H1 (cell line): ENCODE data around the gene GRID1. TPM values are rescaled to one million over a fixed set of nuclear protein-coding genes. Genes with fewer than 3 reads are reported as not detected.

ENCODE experiments used
- CTCF ChIA-PET: fragments of 300-600 bp; sonication (Branson Sonifier 250); formaldehyde crosslinking; loops from one replicate; lab custom pipeline; 2021; ENCODE audit not compliant: partially characterized antibody; lab: Charles Lee
- POLR2A ChIA-PET: fragments of 300-600 bp; sonication (Branson Sonifier 250); formaldehyde crosslinking; loops from one replicate; lab custom pipeline; 2021; ENCODE audit warnings: inconsistent platforms; ENCODE audit not compliant: partially characterized antibody; lab: Charles Lee
- DNase-seq, 2 experiments: peaks; one replicate each; pipeline versions ENCODE4 v3.0.0 to v3.0.0-alpha.2; 2010 to 2022; ENCODE audit warnings: low spot score in 2 of 2, low read depth in 1 of 2, mixed read lengths in 1 of 2
- FAIRE-seq: peaks from 2 replicates; lab custom pipeline; 2011; peaks lifted over from hg19 to GRCh38; lab: Jason Lieb, UNC
- H2AFZ ChIP-seq: 2 replicates; pipeline ENCODE4 v1.8.1; 2012; ENCODE audit warnings: low read length, inconsistent platforms
- H2AK5ac ChIP-seq: 2 replicates; pipeline ENCODE4 v1.6.1; 2013; ENCODE audit warnings: low read depth, low read length
- H2BK120ac ChIP-seq: replicated peaks from 2 replicates; pipeline ENCODE3; 2013; ENCODE audit warnings: low read depth, low read length, inconsistent platforms
- H2BK12ac ChIP-seq: 2 replicates; pipeline ENCODE4 v1.6.1; 2013; ENCODE audit warnings: low read depth, low read length
- H2BK15ac ChIP-seq: 2 replicates; pipeline ENCODE4 v1.6.1; 2013; ENCODE audit warnings: low read length
- H2BK20ac ChIP-seq: 2 replicates; pipeline ENCODE4 v1.6.1; 2013; ENCODE audit warnings: low read length
- H2BK5ac ChIP-seq: 2 replicates; pipeline ENCODE4 v1.6.1; 2013; ENCODE audit warnings: low read depth, low read length
- H3K14ac ChIP-seq: 2 replicates; pipeline ENCODE4 v1.6.1; 2013; ENCODE audit warnings: inconsistent platforms; ENCODE audit not compliant: insufficient read length
- H3K18ac ChIP-seq: 2 replicates; pipeline ENCODE4 v1.6.1; 2013; ENCODE audit warnings: low read length; ENCODE audit errors: extremely low read depth
- H3K23ac ChIP-seq: 2 replicates; pipeline ENCODE4 v1.6.1; 2013; ENCODE audit warnings: inconsistent platforms; ENCODE audit not compliant: insufficient read length
- H3K23me2 ChIP-seq: 2 replicates; pipeline ENCODE4 v1.6.1; 2013; ENCODE audit warnings: low read depth, low read length
- H3K27ac ChIP-seq: 2 replicates; pipeline ENCODE4 v1.6.1; 2011; ENCODE audit warnings: low read depth, low read length, inconsistent platforms
- H3K27me3 ChIP-seq, 4 experiments: replicated peaks in 1 of 4; 1 replicate in 1 of 4; 2 replicates in 3 of 4; pipeline versions ENCODE4 v1.6.1 to v1.8.1; 2011 to 2013; ENCODE audit warnings: low read length in 3 of 4, mild to moderate bottlenecking in 3 of 4, inconsistent platforms in 2 of 4, mixed read lengths in 2 of 4, moderate library complexity in 1 of 4; ENCODE audit not compliant: control insufficient read depth in 3 of 4, insufficient read depth in 3 of 4; ENCODE audit errors: extremely low read depth in 1 of 4
- H3K36me3 ChIP-seq, 4 experiments: 2 replicates each; pipeline versions ENCODE4 v1.6.1 to v1.8.1; 2011 to 2013; ENCODE audit warnings: mild to moderate bottlenecking in 4 of 4, low read length in 3 of 4, moderate library complexity in 2 of 4, control low read depth in 1 of 4, inconsistent platforms in 1 of 4; ENCODE audit not compliant: insufficient read depth in 4 of 4, control insufficient read depth in 2 of 4
- H3K4ac ChIP-seq: replicated peaks from 2 replicates; pipeline ENCODE3; 2013; ENCODE audit warnings: low read length, low read depth, mixed read lengths, inconsistent platforms; ENCODE audit not compliant: insufficient read length
- H3K4me1 ChIP-seq, 4 experiments: replicated peaks in 1 of 4; 1 replicate in 1 of 4; 2 replicates in 3 of 4; pipeline versions ENCODE4 v1.6.1 to v1.8.1; 2011 to 2013; ENCODE audit warnings: low read length in 3 of 4, inconsistent platforms in 2 of 4, mixed read lengths in 1 of 4; ENCODE audit not compliant: insufficient read depth in 4 of 4, control insufficient read depth in 3 of 4
- H3K4me2 ChIP-seq, 2 experiments: 2 replicates each; pipeline versions ENCODE4 v1.6.1 to v1.8.1; 2011 to 2013; ENCODE audit warnings: low read depth in 2 of 2, low read length in 2 of 2, control low read depth in 1 of 2, inconsistent platforms in 1 of 2, mild to moderate bottlenecking in 1 of 2; ENCODE audit not compliant: insufficient read depth in 1 of 2
- H3K4me3 ChIP-seq, 4 experiments: fragments of 200-600, 300-600 bp in 1 of 4; sonication (generic), shearing (Covaris generic), sonication (Bioruptor Twin) in 1 of 4; 2 replicates each; pipeline versions ENCODE4 v1.5.1 to v1.8.1; 2011 to 2016; ENCODE audit warnings: low read length in 4 of 4, low read depth in 3 of 4, control low read depth in 2 of 4, inconsistent platforms in 2 of 4, mild to moderate bottlenecking in 2 of 4, mixed read lengths in 1 of 4, moderate library complexity in 1 of 4; ENCODE audit not compliant: insufficient read depth in 2 of 4; ENCODE audit errors: extremely low read depth in 1 of 4
- H3K56ac ChIP-seq: replicated peaks from 2 replicates; pipeline ENCODE3; 2013; ENCODE audit warnings: low read depth, mild to moderate bottlenecking, mixed read lengths, low read length, inconsistent platforms; ENCODE audit not compliant: insufficient read length
- H3K79me1 ChIP-seq: 2 replicates; pipeline ENCODE4 v1.6.1; 2013; ENCODE audit warnings: low read depth, low read length, control low read depth
- H3K79me2 ChIP-seq, 2 experiments: 2 replicates each; pipeline versions ENCODE4 v1.6.1 to v1.8.1; 2012 to 2013; ENCODE audit warnings: low read length in 2 of 2, mild to moderate bottlenecking in 2 of 2, inconsistent platforms in 1 of 2; ENCODE audit not compliant: insufficient read depth in 2 of 2, control insufficient read depth in 1 of 2
- H3K9ac ChIP-seq, 4 experiments: replicated peaks in 1 of 4; 1 replicate in 1 of 4; 2 replicates in 3 of 4; pipeline versions ENCODE4 v1.6.1 to v1.8.1; 2011 to 2013; ENCODE audit warnings: low read depth in 3 of 4, low read length in 3 of 4, control low read depth in 2 of 4, mild to moderate bottlenecking in 2 of 4, moderate library complexity in 2 of 4, inconsistent platforms in 1 of 4; ENCODE audit errors: extremely low read depth in 1 of 4
- H3K9me3 ChIP-seq, 2 experiments: 2 replicates each; pipeline versions ENCODE4 v1.6.1 to v1.8.1; 2012 to 2013; ENCODE audit warnings: mild to moderate bottlenecking in 2 of 2, moderate library complexity in 2 of 2, control low read depth in 1 of 2, inconsistent platforms in 1 of 2, low read depth in 1 of 2, low read length in 1 of 2, mixed read lengths in 1 of 2; ENCODE audit not compliant: insufficient read depth in 2 of 2
- H4K20me1 ChIP-seq, 2 experiments: replicated peaks in 1 of 2; 2 replicates each; pipeline versions ENCODE3 to v1.8.1; 2011 to 2013; ENCODE audit warnings: inconsistent platforms in 2 of 2, low read length in 2 of 2, mild to moderate bottlenecking in 1 of 2; ENCODE audit not compliant: insufficient read depth in 2 of 2, control insufficient read depth in 1 of 2
- H4K5ac ChIP-seq: 2 replicates; pipeline ENCODE4 v1.6.1; 2013; ENCODE audit warnings: low read length, low read depth, mixed read lengths, inconsistent platforms; ENCODE audit not compliant: insufficient read length
- H4K8ac ChIP-seq: 2 replicates; pipeline ENCODE4 v1.8.0; 2013; ENCODE audit warnings: mild to moderate bottlenecking, moderate library complexity, low read length, inconsistent platforms; ENCODE audit not compliant: insufficient read depth; ENCODE audit errors: extremely low read depth
- H4K91ac ChIP-seq: replicated peaks from 2 replicates; pipeline ENCODE3; 2013; ENCODE audit warnings: low read length, mixed read lengths, inconsistent platforms; ENCODE audit not compliant: insufficient read length
- BCL11A ChIP-seq, 2 experiments: IDR thresholded peaks; one replicate each; pipeline ENCODE4 v1.6.1; 2011; ENCODE audit warnings: low read depth in 2 of 2, low read length in 2 of 2, mild to moderate bottlenecking in 2 of 2
- CBX8 ChIP-seq: fragments of 300-800, 300-1000 bp; sonication (generic); IDR thresholded peaks from 2 replicates; pipeline ENCODE4 v1.7.1; 2016; ENCODE audit warnings: low read depth, low read length, borderline replicate concordance
- CEBPB ChIP-seq: IDR thresholded peaks from 2 replicates; pipeline ENCODE4 v1.6.1; 2012; ENCODE audit warnings: low read depth, low read length
- CHD1 ChIP-seq: IDR thresholded peaks from 2 replicates; pipeline ENCODE4 v1.6.1; 2012; ENCODE audit warnings: low read depth, low read length, improper control_type of control experiment
- E2F6 ChIP-seq: IDR thresholded peaks from 2 replicates; pipeline ENCODE4 v1.6.1; 2012; ENCODE audit warnings: inconsistent platforms
- EP300 ChIP-seq, 2 experiments: IDR thresholded peaks; 1 replicate in 1 of 2; 2 replicates in 1 of 2; pipeline ENCODE4 v1.6.1; 2011 to 2012; ENCODE audit warnings: low read depth in 2 of 2, low read length in 2 of 2, mild to moderate bottlenecking in 2 of 2, borderline replicate concordance in 1 of 2, inconsistent platforms in 1 of 2, moderate library complexity in 1 of 2
- RAD21 ChIP-seq, 2 experiments: IDR thresholded peaks in 1 of 2; conservative IDR thresholded peaks in 1 of 2; 2 replicates each; pipeline ENCODE4 v1.6.1; 2011; ENCODE audit warnings: low read depth in 2 of 2, low read length in 2 of 2, improper control_type of control experiment in 1 of 2, inconsistent platforms in 1 of 2, mild to moderate bottlenecking in 1 of 2, moderate library complexity in 1 of 2
- RBBP5 ChIP-seq: IDR thresholded peaks from 2 replicates; pipeline ENCODE4 v1.7.1; 2012; ENCODE audit warnings: low read depth, mild to moderate bottlenecking, inconsistent platforms, low read length, moderate library complexity, borderline replicate concordance
- WGBS, 2 experiments: shearing (Covaris generic) in 1 of 2; methylation state at CpG; one replicate each; pipeline versions ENCODE4 v1.1.6 to v1.1.7; 2013 to 2015; ENCODE audit warnings: low lambda C conversion rate in 2 of 2, mixed read lengths in 2 of 2, inconsistent platforms in 1 of 2, low coverage in 1 of 2, missing lambda C conversion rate in 1 of 2; ENCODE audit not compliant: insufficient replicate concordance in 2 of 2, insufficient coverage in 1 of 2, insufficient read length in 1 of 2; ENCODE audit errors: extremely low coverage in 1 of 2, missing lambda C conversion rate in 1 of 2; 5-methylcytosine and 5-hydroxymethylcytosine counted together
- polyA plus RNA-seq, 7 experiments: library from polyadenylated mRNA; depleted of rRNA in 3 of 7; stranded (reverse) in 5 of 7; unstranded in 2 of 7; fragments of >200 nt in 5 of 7; fragments of 200-250 nt in 2 of 7; gene quantifications; 1 replicate in 5 of 7; 2 replicates in 1 of 7; 4 replicates in 1 of 7; pipeline versions ENCODE4 v1.2.1 to v1.2.3, GENCODE V29; 2011 to 2013; ENCODE audit warnings: missing spikeins in 2 of 7, mixed read lengths in 2 of 7
- total RNA-seq: library from RNA; stranded (reverse); fragmentation: NEBNext Ultra II Directional; extraction: Animal tissue kit (Norgen Biotek cat#: 25700); gene quantifications from 2 replicates; pipeline ENCODE4 v1.2.1, GENCODE V29; 2021

The GRID1 gene
- total and polyA plus RNA-seq, 2 of the 8 experiments (the other 6 are each of a cell fraction or from before 2014, with no cell fraction given) = 0.22 to 0.30 TPM

- no peak overlapping the region for H3K4me2 ChIP-seq
- H4K8ac ChIP-seq = no peak overlapping the region
- no peaks in the 10 kb centered on the region for H3K79me2 ChIP-seq
- H2AFZ ChIP-seq = no peak overlapping the region
- H4K91ac ChIP-seq = no peak overlapping the region
- no peak overlapping the region for H2AK5ac ChIP-seq
- H3K9me3 ChIP-seq = no peaks in the 10 kb centered on the region
- no peak for TF ChIP-seq EP300 (IDR thresholded peaks at IDR 0.05; ENCODE audit: borderline replicate concordance in 1 of 2, low read depth in 2 of 2, low read length in 2 of 2)
- TF ChIP-seq CHD1 = no peak
- no peak for TF ChIP-seq E2F6
- TF ChIP-seq RAD21 (IDR thresholded peaks at IDR 0.05 in 1 of 2, conservative IDR thresholded peaks at IDR 0.05 in 1 of 2; ENCODE audit: low read depth in 2 of 2, low read length in 2 of 2) = no peak
- no peak for TF ChIP-seq BCL11A (IDR thresholded peaks at IDR 0.05; ENCODE audit: low read depth in 2 of 2, low read length in 2 of 2)
- TF ChIP-seq CEBPB = no peak
- TF ChIP-seq RBBP5 = no peak
- no peak for TF ChIP-seq CBX8
- no peaks in the 10 kb centered on the region for H3K79me1 ChIP-seq
- no peak overlapping the region for H2BK5ac ChIP-seq
- no peak overlapping the region for H2BK20ac ChIP-seq
- H3K14ac ChIP-seq = no peak overlapping the region
- H3K18ac ChIP-seq = no peak overlapping the region
- H3K4ac ChIP-seq = no peak overlapping the region
- no peak overlapping the region for H2BK12ac ChIP-seq
- ChIA-PET CTCF (interaction anchor here (0.6 to 25.2 kb wide), 5 partner anchors 16 to 1470 kb away, joined by 3 to 498 read pairs (median 8); partner anchors contain the start of gene GRID1), POLR2A (no interaction called here)
- no peaks in the 10 kb centered on the region for H3K36me3 ChIP-seq
- H3K27ac ChIP-seq = no peak overlapping the region
- no peak overlapping the region for H3K4me3 ChIP-seq
- FAIRE-seq = no peak
- no peak overlapping the region for H3K23ac ChIP-seq
- no peak overlapping the region for H3K9ac ChIP-seq
- H4K20me1 ChIP-seq = no peaks in the 10 kb centered on the region
- no peak overlapping the region for H2BK120ac ChIP-seq
- no peaks in the 10 kb centered on the region for H3K23me2 ChIP-seq
- no peak for DNase-seq
- H3K56ac ChIP-seq = no peak overlapping the region
- H3K4me1 ChIP-seq = peaks cover 3 to 16% (median 12%) of the 10 kb centered on the region in 4 experiments; a peak in 6 of 7 replicates
- H4K5ac ChIP-seq = no peak overlapping the region
- no peak overlapping the region for H2BK15ac ChIP-seq
- 94% methylated on average over 3 of the region's 3 CpGs; no CpG with 5 or more reads in 1 of the 2 experiments for WGBS, 2 experiments
- no peaks in the 10 kb centered on the region for H3K27me3 ChIP-seq
Observed at GRCh38 chr10:86344281-86344680, 22.3 kb downstream of the GRID1 start.
